GM12878 (cell line): ENCODE results near the gene GJD3. TPM values are rescaled to one million over a fixed set of nuclear protein-coding genes. Genes with fewer than 3 reads are reported as not detected.
A peak's percentile ranks its signal among the peaks of the same experiment; 100 is the strongest.

Source experiments
- CREM ChIP-seq: IDR thresholded peaks from 2 replicates; pipeline ENCODE4 v1.6.1; 2014; ENCODE audit warnings: antibody characterized with exemption, low read depth
- DPF2 ChIP-seq: fragments of 450-650 bp; IDR thresholded peaks from 2 replicates; pipeline ENCODE4 v1.6.1; 2017; ENCODE audit warnings: mild to moderate bottlenecking
- ELK1 ChIP-seq: IDR thresholded peaks from 2 replicates; pipeline ENCODE4 v1.6.1; 2012; ENCODE audit warnings: low read depth, low read length, improper control_type of control experiment
- ESRRA ChIP-seq: IDR thresholded peaks from 2 replicates; pipeline ENCODE4 v1.6.1; 2012; ENCODE audit warnings: mild to moderate bottlenecking, low read length, improper control_type of control experiment
- KDM1A ChIP-seq: fragments of 200-600 bp; sonication (generic); IDR thresholded peaks from 2 replicates; pipeline ENCODE4 v1.6.1; 2016; ENCODE audit warnings: borderline replicate concordance
- LARP7 ChIP-seq: fragments of 450-650 bp; IDR thresholded peaks from 2 replicates; pipeline ENCODE4 v1.6.1; 2017; ENCODE audit warnings: mild to moderate bottlenecking
- PKNOX1 ChIP-seq: fragments of 450-650 bp; IDR thresholded peaks from 2 replicates; pipeline ENCODE4 v1.6.1; 2016; ENCODE audit warnings: mild to moderate bottlenecking
- RELB ChIP-seq: fragments of 450-650 bp; IDR thresholded peaks from 2 replicates; pipeline ENCODE4 v1.6.1; 2017; ENCODE audit warnings: low read depth, mild to moderate bottlenecking, moderate library complexity
- WRNIP1 ChIP-seq: IDR thresholded peaks from 2 replicates; pipeline ENCODE4 v1.6.1; 2011; ENCODE audit warnings: low read depth, low read length, improper control_type of control experiment, borderline replicate concordance
- polyA plus RNA-seq, 11 experiments: library from polyadenylated mRNA; depleted of rRNA in 4 of 11; unstranded in 6 of 11; stranded (reverse) in 5 of 11; fragments of >200 nt; fragmentation: Nextera tagmentation in 4 of 11; fragmentation: Illumina TruSeq in 1 of 11; extraction: Ambion mirVana in 4 of 11; extraction: Trizol in 1 of 11; gene quantifications; 1 replicate in 1 of 11; 2 replicates in 10 of 11; pipeline versions ENCODE4 v1.2.1 to v1.2.3, GENCODE V29; 2011 to 2016; ENCODE audit warnings: inconsistent platforms in 2 of 11, missing spikeins in 2 of 11, low read depth in 1 of 11
- total RNA-seq, 4 experiments: library from RNA; depleted of rRNA in 3 of 4; stranded (reverse); fragments of >200 nt in 3 of 4; fragmentation: Illumina TruSeq in 1 of 4; extraction: Trizol in 1 of 4; gene quantifications; 2 replicates each; pipeline versions ENCODE4 v1.2.1 to v1.2.3, GENCODE V29; 2013 to 2021

The GJD3 gene
- total and polyA plus RNA-seq, 10 of the 15 experiments (the other 5 are each of a cell fraction or from before 2014, with no cell fraction given), result 1.6 TPM; not detected in 9

GRCh38 chr17:40340880-40341807, 23.4 kb downstream of the GJD3 start (continued):
- TF ChIP-seq PKNOX1 (0 out of 2 replicates have a peak, but pooled peaks have one; percentile 10), WRNIP1 (no peak), ELK1 (peak; percentile 23; the same call in 1 of the 2 replicates), DPF2 (peak; percentile 82), LARP7 (peak; percentile 58), KDM1A (no peak), CREM (peak; percentile 94), ESRRA (no peak), RELB (no peak)
